ENCODE measurements around the gene ADSS1. TPM values are rescaled to one million over a fixed set of nuclear protein-coding genes. Genes with fewer than 3 reads are reported as not detected.

ADSS1 gene
- total and polyA plus RNA-seq, 2 donors (not counting 1 experiment from before 2014, with no cell fraction given), result 2.2 to 3.5 TPM

DNA sequence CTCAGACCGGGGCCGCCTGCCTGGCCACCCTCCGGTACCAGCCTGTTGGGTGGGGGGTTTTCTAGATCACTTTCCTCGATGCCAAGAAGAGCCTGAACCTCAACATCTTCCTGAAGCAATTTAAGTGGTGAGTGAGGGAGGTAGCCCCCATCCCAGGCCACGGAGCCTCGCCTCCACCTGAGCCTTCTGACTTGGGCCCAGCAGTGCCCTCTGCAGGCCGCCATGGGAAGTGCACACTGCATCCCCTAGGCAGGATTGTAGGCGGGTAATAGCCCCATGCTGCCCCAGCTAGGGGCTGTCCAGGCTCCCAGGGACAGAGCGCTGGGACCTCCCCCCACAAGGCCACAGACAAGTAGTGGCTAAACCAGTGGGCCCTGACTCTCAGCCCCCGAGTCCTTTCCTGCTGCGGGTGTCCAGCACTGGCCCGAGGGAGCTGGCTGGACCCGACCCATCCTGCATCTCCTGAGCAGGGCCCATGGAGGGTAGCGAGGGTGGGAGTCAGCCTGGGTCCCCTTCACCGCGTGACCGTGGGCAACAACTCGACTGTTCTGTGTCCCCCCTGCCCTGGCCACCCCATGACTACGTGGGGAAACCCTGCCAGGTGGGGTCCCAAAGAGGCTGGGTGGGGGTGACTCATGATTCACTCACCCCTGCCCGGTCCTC, 15.3 kb upstream of the ADSS1 start:
- Histone ChIP-seq H3K79me2 (ENCODE audit: control insufficient read depth, insufficient read depth, low read length) (no peaks in the 10 kb centered on the region), H3K4me2 (ENCODE audit: extremely low read depth, insufficient read depth, low read length) (no peak overlapping the region), H3K27me3 (ENCODE audit: control insufficient read depth, insufficient read depth, low read length) (no peaks in the 10 kb centered on the region), H3K4me3 (replicated peaks in 1 of 4; ENCODE audit: control extremely low read depth in 1 of 4, insufficient read depth in 1 of 4, low read depth in 3 of 4, low read length in 4 of 4) (no peak overlapping the region), H3K4me1 (ENCODE audit: control insufficient read depth, extremely low read depth, insufficient read depth, low read length) (peaks cover 4% of the 10 kb centered on the region), H3K9ac (ENCODE audit: insufficient read depth, low read length) (no peak overlapping the region), H2AFZ (ENCODE audit: low read length) (no peak overlapping the region), H4K20me1 (ENCODE audit: control insufficient read depth, extremely low read depth, insufficient read depth, low read length) (no peaks in the 10 kb centered on the region), H3K27ac (ENCODE audit: insufficient read depth, low read length) (no peak overlapping the region), H3K9me3 (ENCODE audit: control insufficient read depth, insufficient read depth, low read depth, low read length) (no peaks in the 10 kb centered on the region), H3K36me3 (ENCODE audit: control insufficient read depth, insufficient read depth, low read length) (peaks cover 61% of the 10 kb centered on the region)
- TF ChIP-seq, protein P1, sequence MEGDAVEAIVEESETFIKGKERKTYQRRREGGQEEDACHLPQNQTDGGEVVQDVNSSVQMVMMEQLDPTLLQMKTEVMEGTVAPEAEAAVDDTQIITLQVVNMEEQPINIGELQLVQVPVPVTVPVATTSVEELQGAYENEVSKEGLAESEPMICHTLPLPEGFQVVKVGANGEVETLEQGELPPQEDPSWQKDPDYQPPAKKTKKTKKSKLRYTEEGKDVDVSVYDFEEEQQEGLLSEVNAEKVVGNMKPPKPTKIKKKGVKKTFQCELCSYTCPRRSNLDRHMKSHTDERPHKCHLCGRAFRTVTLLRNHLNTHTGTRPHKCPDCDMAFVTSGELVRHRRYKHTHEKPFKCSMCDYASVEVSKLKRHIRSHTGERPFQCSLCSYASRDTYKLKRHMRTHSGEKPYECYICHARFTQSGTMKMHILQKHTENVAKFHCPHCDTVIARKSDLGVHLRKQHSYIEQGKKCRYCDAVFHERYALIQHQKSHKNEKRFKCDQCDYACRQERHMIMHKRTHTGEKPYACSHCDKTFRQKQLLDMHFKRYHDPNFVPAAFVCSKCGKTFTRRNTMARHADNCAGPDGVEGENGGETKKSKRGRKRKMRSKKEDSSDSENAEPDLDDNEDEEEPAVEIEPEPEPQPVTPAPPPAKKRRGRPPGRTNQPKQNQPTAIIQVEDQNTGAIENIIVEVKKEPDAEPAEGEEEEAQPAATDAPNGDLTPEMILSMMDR (conservative IDR thresholded peaks at IDR 0.05 in 1 of 2, IDR thresholded peaks at IDR 0.05 in 1 of 2; ENCODE audit: low read depth in 1 of 2, low read length in 2 of 2), result peak; percentile 94 to 98
- TF ChIP-seq EZH2 (IDR thresholded peaks at IDR 0.05; ENCODE audit: low read length, missing control alignments), result no peak
- DNase-seq (ENCODE audit: low read depth in 2 of 2), result peak in 1 of 2 donors; percentile 55

DNA sequence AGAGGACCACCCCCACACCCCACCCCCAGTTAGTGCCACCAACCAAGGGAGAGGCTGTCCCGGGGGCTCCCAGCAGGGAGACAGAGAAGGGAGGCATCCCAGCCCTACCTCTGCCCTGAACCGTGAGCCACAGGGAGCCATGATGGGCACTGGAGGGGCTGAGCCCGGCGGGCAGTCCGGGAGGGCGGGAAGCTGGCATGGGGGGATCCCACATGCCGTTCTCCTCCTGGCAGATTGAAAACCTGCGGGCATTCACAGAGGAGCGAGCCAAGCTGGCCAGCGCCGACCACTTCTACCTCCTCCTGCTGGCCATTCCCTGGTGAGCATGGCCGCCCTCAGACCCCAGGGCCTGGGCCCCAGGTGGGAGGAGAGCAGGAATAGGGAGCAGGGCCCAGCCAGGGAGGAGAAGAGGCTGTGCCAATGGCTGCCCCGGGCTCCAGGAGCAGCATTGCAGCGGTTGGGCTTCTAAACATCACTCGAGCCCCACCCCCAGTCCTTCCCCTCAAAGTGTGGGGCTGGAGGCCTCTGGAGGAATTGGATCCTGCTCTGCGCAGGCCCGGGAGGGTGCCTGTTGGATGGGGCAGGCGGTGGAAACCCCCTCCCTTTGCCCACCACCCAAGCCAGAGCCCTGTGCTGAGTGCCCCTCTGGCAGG, 14.5 kb upstream of the ADSS1 start:
- no peak for DNase-seq (ENCODE audit: low read depth in 2 of 2)
- Histone ChIP-seq H3K9me3 (ENCODE audit: control insufficient read depth, insufficient read depth, low read depth, low read length) (no peaks in the 10 kb centered on the region), H4K20me1 (ENCODE audit: control insufficient read depth, extremely low read depth, insufficient read depth, low read length) (no peaks in the 10 kb centered on the region), H3K27ac (ENCODE audit: insufficient read depth, low read length) (no peak overlapping the region), H3K4me1 (ENCODE audit: control insufficient read depth, extremely low read depth, insufficient read depth, low read length) (peaks cover 4% of the 10 kb centered on the region), H2AFZ (ENCODE audit: low read length) (no peak overlapping the region), H3K79me2 (ENCODE audit: control insufficient read depth, insufficient read depth, low read length) (no peaks in the 10 kb centered on the region), H3K4me3 (replicated peaks in 1 of 4; ENCODE audit: control extremely low read depth in 1 of 4, insufficient read depth in 1 of 4, low read depth in 3 of 4, low read length in 4 of 4) (no peak overlapping the region), H3K36me3 (ENCODE audit: control insufficient read depth, insufficient read depth, low read length) (peaks cover 58% of the 10 kb centered on the region), H3K27me3 (ENCODE audit: control insufficient read depth, insufficient read depth, low read length) (no peaks in the 10 kb centered on the region), H3K4me2 (ENCODE audit: extremely low read depth, insufficient read depth, low read length) (no peak overlapping the region), H3K9ac (ENCODE audit: insufficient read depth, low read length) (no peak overlapping the region)
- TF ChIP-seq, protein P1 (conservative IDR thresholded peaks at IDR 0.05 in 1 of 2, IDR thresholded peaks at IDR 0.05 in 1 of 2; ENCODE audit: low read depth in 1 of 2, low read length in 2 of 2), result no peak
- TF ChIP-seq EZH2 (IDR thresholded peaks at IDR 0.05; ENCODE audit: low read length, missing control alignments), result no peak

DNA sequence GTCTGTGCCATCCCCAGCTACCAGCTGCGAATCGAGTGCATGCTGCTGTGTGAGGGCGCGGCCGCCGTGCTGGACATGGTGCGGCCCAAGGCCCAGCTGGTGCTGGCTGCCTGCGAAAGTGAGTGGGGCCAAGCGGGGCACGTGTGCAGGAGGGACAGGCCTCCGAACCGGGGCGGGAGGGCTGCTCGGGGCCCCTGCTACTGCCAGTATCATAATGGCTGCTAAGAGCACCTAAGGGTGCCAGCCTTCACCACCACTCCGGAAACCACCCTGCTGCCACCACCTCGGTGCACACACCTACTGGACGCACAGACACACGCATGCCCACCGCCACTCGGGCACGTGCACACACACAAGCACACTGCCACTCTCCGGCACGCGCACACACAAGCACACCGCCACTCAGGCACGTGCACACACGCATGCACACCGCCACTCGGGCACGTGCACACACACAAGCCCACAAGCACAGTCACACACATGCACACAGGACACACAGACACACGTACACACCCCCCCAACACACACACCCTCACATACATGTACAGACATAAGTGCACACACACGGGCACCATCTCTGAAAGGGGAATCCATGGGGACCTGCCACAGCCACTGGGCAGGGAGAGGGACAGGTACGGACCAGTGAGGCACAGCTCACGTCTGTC, 13.8 kb upstream of the ADSS1 start:
- H4K20me1 ChIP-seq (ENCODE audit: control insufficient read depth, extremely low read depth, insufficient read depth, low read length), result no peaks in the 10 kb centered on the region
- no peak for DNase-seq (ENCODE audit: low read depth in 2 of 2)
- H3K27ac ChIP-seq (ENCODE audit: insufficient read depth, low read length), result no peak overlapping the region
- no peak for TF ChIP-seq EZH2 (IDR thresholded peaks at IDR 0.05; ENCODE audit: low read length, missing control alignments)
- TF ChIP-seq, protein P1 (conservative IDR thresholded peaks at IDR 0.05 in 1 of 2, IDR thresholded peaks at IDR 0.05 in 1 of 2; ENCODE audit: low read depth in 1 of 2, low read length in 2 of 2), result no peak
- H3K9ac ChIP-seq (ENCODE audit: insufficient read depth, low read length), result no peak overlapping the region
- no peak overlapping the region for H2AFZ ChIP-seq (ENCODE audit: low read length)
- H3K9me3 ChIP-seq (ENCODE audit: control insufficient read depth, insufficient read depth, low read depth, low read length), result no peaks in the 10 kb centered on the region
- no peaks in the 10 kb centered on the region for H3K27me3 ChIP-seq (ENCODE audit: control insufficient read depth, insufficient read depth, low read length)
- H3K4me3 ChIP-seq (replicated peaks in 1 of 4; ENCODE audit: control extremely low read depth in 1 of 4, insufficient read depth in 1 of 4, low read depth in 3 of 4, low read length in 4 of 4), result no peak overlapping the region
- peaks cover 59% of the 10 kb centered on the region for H3K36me3 ChIP-seq (ENCODE audit: control insufficient read depth, insufficient read depth, low read length)
- peaks cover 4% of the 10 kb centered on the region for H3K4me1 ChIP-seq (ENCODE audit: control insufficient read depth, extremely low read depth, insufficient read depth, low read length)
- no peak overlapping the region for H3K4me2 ChIP-seq (ENCODE audit: extremely low read depth, insufficient read depth, low read length)
- H3K79me2 ChIP-seq (ENCODE audit: control insufficient read depth, insufficient read depth, low read length), result no peaks in the 10 kb centered on the region

All from fibroblast of lung (primary cell).